Ascending aorta (tissue), 2 donors: Measurements from ENCODE around the gene CD164L2. TPM values are rescaled to one million over a fixed set of nuclear protein-coding genes. Genes with fewer than 3 reads are reported as not detected.

Experiments
- DNase-seq, 2 donors: peaks; one replicate each; pipeline ENCODE4 v3.0.0-alpha.2; 2019; ENCODE audit warnings: low spot score in 2 of 2
- H3K27ac ChIP-seq, 2 donors: fragments of 200-600 bp; sonication (generic); one replicate each; pipeline ENCODE4 v1.5.1; 2016 to 2017; ENCODE audit warnings: mild to moderate bottlenecking in 1 of 2
- H3K27me3 ChIP-seq: fragments of 200-600 bp; sonication (generic); one replicate; pipeline ENCODE4 v1.5.1; 2017
- H3K36me3 ChIP-seq, 2 donors: fragments of 200-600 bp; sonication (generic); one replicate each; pipeline ENCODE4 v1.5.1; 2016
- H3K4me1 ChIP-seq, 2 donors: fragments of 200-600 bp; sonication (generic); one replicate each; pipeline ENCODE4 v1.5.1; 2016 to 2017; ENCODE audit warnings: mild to moderate bottlenecking in 1 of 2
- H3K4me3 ChIP-seq, 2 donors: fragments of 200-600 bp; sonication (generic); one replicate each; pipeline ENCODE4 v1.5.1; 2016 to 2017; ENCODE audit warnings: mild to moderate bottlenecking in 1 of 2
- H3K9me3 ChIP-seq, 2 donors: fragments of 200-600 bp; sonication (generic); one replicate each; pipeline ENCODE4 v1.5.1; 2016
- intact Hi-C: fragments of 100-400 bp; cut with DNase I; formaldehyde crosslinking; loops from one replicate; pipeline ENCODE4 v1.15.1; 2023
- total RNA-seq: library from RNA; depleted of rRNA; stranded (reverse); fragments of >200 nt; gene quantifications from one replicate; pipeline ENCODE4 v1.1.0, GENCODE V29; 2016
- TF ChIP-seq, protein P1 (sequence below), 3 experiments: fragments of 200-600 bp in 2 of 3; fragments of 450-650 bp in 1 of 3; sonication (generic) in 2 of 3; IDR thresholded peaks; one replicate each; pipeline ENCODE4 v1.5.1; 2016 to 2019; ENCODE audit warnings: antibody characterized with exemption in 3 of 3, mild to moderate bottlenecking in 1 of 3, moderate library complexity in 1 of 3

CD164L2 gene
- total RNA-seq, 1 donor from 2014 or later: not detected

- Histone ChIP-seq H3K36me3 (no peaks in the 10 kb centered on the region), H3K27me3 (no peaks in the 10 kb centered on the region), H3K4me1 (no peaks in the 10 kb centered on the region), H3K27ac (no peak overlapping the region), H3K9me3 (no peaks in the 10 kb centered on the region), H3K4me3 (no peak overlapping the region)
- intact Hi-C loops: loop anchor here (5.0 kb wide), 1 partner anchor 40 kb away; the partner anchor contains the start of gene SYTL1
- TF ChIP-seq, protein P1, sequence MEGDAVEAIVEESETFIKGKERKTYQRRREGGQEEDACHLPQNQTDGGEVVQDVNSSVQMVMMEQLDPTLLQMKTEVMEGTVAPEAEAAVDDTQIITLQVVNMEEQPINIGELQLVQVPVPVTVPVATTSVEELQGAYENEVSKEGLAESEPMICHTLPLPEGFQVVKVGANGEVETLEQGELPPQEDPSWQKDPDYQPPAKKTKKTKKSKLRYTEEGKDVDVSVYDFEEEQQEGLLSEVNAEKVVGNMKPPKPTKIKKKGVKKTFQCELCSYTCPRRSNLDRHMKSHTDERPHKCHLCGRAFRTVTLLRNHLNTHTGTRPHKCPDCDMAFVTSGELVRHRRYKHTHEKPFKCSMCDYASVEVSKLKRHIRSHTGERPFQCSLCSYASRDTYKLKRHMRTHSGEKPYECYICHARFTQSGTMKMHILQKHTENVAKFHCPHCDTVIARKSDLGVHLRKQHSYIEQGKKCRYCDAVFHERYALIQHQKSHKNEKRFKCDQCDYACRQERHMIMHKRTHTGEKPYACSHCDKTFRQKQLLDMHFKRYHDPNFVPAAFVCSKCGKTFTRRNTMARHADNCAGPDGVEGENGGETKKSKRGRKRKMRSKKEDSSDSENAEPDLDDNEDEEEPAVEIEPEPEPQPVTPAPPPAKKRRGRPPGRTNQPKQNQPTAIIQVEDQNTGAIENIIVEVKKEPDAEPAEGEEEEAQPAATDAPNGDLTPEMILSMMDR (IDR thresholded peaks at IDR 0.05): no peak
- DNase-seq: no peak
Observed at GRCh38 chr1:27381969-27382762, 967 bp downstream of the CD164L2 start.

GRCh38 chr1:27380766-27381733 lies 2.1 kb downstream of the CD164L2 start:
- TF ChIP-seq, protein P1 (IDR thresholded peaks at IDR 0.05): no peak
- H3K27ac ChIP-seq: no peak overlapping the region
- H3K4me1 ChIP-seq: no peaks in the 10 kb centered on the region
- H3K36me3 ChIP-seq: no peaks in the 10 kb centered on the region
- no peak for DNase-seq
- H3K4me3 ChIP-seq: no peak overlapping the region
- intact Hi-C loops: loop anchor here (5.0 kb wide), 1 partner anchor 39 kb away; the partner anchor contains the start of gene SYTL1
- H3K9me3 ChIP-seq: no peaks in the 10 kb centered on the region
- no peaks in the 10 kb centered on the region for H3K27me3 ChIP-seq

DNA sequence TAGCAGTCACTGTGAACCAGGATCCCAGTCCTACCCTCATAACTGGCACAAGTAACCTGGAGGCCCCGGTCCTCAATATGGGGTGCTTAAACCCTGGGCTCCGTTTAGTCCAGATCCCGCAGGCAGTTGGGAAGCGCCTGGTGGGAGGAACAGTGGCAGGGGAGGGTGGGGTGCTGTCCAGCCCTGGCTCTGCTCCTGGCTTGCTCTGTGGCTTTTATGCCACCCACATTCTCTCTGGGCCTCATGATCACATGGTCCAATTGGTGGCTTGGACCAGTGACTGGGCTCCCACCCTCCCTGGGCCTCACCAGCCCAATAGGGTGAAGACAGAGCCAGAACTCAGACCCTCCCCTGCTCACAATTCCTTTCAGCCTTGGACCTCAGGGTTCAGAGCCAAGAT lies 2.9 kb downstream of the CD164L2 start:
- no peaks in the 10 kb centered on the region for H3K27me3 ChIP-seq
- no peak overlapping the region for H3K4me3 ChIP-seq
- no peak for DNase-seq
- H3K9me3 ChIP-seq: no peaks in the 10 kb centered on the region
- no peak overlapping the region for H3K27ac ChIP-seq
- TF ChIP-seq, protein P1 (IDR thresholded peaks at IDR 0.05): no peak
- H3K36me3 ChIP-seq: no peaks in the 10 kb centered on the region
- intact Hi-C loops: loop anchor here (5.0 kb wide), 1 partner anchor 38 kb away; the partner anchor contains the start of gene SYTL1
- H3K4me1 ChIP-seq: no peaks in the 10 kb centered on the region

- intact Hi-C loops: loop anchor here (5.0 kb wide), 1 partner anchor 37 kb away; the partner anchor contains the start of gene SYTL1
- H3K36me3 ChIP-seq: no peaks in the 10 kb centered on the region
- no peaks in the 10 kb centered on the region for H3K27me3 ChIP-seq
- no peaks in the 10 kb centered on the region for H3K4me1 ChIP-seq
- no peak for DNase-seq
- H3K9me3 ChIP-seq: no peaks in the 10 kb centered on the region
- TF ChIP-seq, protein P1 (IDR thresholded peaks at IDR 0.05): no peak
- no peak overlapping the region for H3K4me3 ChIP-seq
- no peak overlapping the region for H3K27ac ChIP-seq
Observed at GRCh38 chr1:27379564-27380122, 3.5 kb downstream of the CD164L2 start.

GRCh38 chr1:27377760-27378495 lies 5.2 kb downstream of the CD164L2 start:
- Histone ChIP-seq H3K9me3 (no peaks in the 10 kb centered on the region), H3K4me1 (no peaks in the 10 kb centered on the region), H3K27ac (no peak overlapping the region), H3K27me3 (no peaks in the 10 kb centered on the region), H3K36me3 (no peaks in the 10 kb centered on the region), H3K4me3 (no peak overlapping the region)
- intact Hi-C loops: no loop called here
- no peak for DNase-seq
- TF ChIP-seq, protein P1 (IDR thresholded peaks at IDR 0.05): no peak
